Peyer's patch (tissue), 4 donors: ENCODE measurements around the gene IFT122.

Experiments
- CTCF ChIP-seq, 6 experiments: fragments of 450-650 bp in 4 of 6; fragments of 200-600 bp in 2 of 6; sonication (generic) in 1 of 6; IDR thresholded peaks; one replicate each; pipeline ENCODE4 v1.5.1; 2017 to 2019; ENCODE audit warnings: antibody characterized with exemption in 6 of 6, mild to moderate bottlenecking in 3 of 6, moderate library complexity in 1 of 6
- POLR2A ChIP-seq, 2 donors: fragments of 450-650 bp; IDR thresholded peaks; one replicate each; pipeline ENCODE4 v1.5.1; 2017; ENCODE audit warnings: antibody characterized with exemption in 2 of 2, mild to moderate bottlenecking in 2 of 2, moderate library complexity in 2 of 2

- no peak for TF ChIP-seq CTCF (IDR thresholded peaks at IDR 0.05)
- TF ChIP-seq POLR2A (IDR thresholded peaks at IDR 0.05): no peak
Measured at GRCh38 chr3:129485721-129486663, 46.0 kb downstream of the IFT122 start.
